Activated T-cell treated with anti-CD3 and anti-CD28 coated beads, Interleukin-2, amount 50 U/mL, for 48 hours (primary cell): ENCODE measurements around the gene SNRNP35.
"Not testable (repeated sequence)": the region's sequence is repeated elsewhere in the genome, so short reads cannot be mapped to it uniquely, and the experiment has no call there.

Experiments used
- DNase-seq, 2 experiments: peaks; one replicate each; pipeline ENCODE4 v3.0.0-alpha.2; 2020

The SNRNP35 gene

DNA sequence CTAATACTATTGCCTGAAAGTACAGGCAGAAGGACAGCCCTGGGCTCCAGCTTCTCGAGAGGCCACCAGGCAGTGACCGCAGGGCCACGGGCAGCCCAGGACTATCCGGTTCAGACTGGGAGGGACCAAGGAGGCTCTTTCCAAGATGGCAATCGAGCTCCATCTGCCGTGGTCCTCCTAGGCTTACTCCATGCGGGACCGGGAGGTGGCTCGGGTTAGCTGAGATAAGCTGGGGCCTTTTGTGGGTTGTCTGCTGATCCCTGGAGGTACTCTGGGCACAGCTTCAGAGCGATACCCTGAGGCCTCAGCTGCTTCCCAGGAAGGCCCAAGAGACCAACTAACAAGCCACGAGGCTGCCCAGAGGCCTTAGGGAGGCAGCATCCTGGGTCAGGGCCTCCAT is 33.1 kb downstream of the SNRNP35 start:
- no peak for DNase-seq

GRCh38 chr12:123491481-123491880 is 33.5 kb downstream of the SNRNP35 start:
- DNase-seq: no peak

DNA sequence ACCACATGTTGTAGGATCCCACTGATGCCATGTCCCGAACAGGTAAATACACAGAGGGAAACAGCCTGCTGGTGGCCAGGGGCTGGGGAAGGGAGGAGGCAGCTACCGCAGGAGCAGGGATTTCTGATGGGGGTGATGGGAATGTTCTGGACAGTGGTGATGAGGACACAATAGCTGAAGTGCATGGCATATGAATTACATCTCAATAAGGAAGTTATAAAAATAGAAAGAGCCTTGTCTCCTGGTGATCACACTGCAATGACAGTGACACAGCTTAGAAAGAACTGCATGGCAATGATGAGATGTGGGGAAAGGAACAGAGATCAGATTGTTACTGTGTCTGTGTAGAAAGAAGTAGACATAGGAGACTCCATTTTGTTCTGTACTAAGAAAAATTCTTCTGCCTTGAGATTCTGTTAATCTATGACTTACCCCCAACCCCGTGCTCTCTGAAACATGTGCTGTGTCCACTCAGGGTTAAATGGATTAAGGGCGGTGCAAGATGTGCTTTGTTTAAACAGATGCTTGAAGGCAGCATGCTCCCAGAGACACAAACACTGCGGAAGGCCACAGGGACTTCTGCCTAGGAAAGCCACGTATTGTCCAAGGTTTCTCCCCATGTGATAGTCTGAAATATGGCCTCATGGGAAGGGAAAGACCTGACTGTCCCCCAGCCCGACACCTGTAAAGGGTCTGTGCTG is 34.5 kb downstream of the SNRNP35 start:
- not testable (repeated sequence) for DNase-seq

GRCh38 chr12:123494124-123494851 is 36.3 kb downstream of the SNRNP35 start:
- no peak for DNase-seq

- no peak for DNase-seq
Measured at GRCh38 chr12:123497065-123497464, 39.1 kb downstream of the SNRNP35 start.

- DNase-seq: no peak
Measured at GRCh38 chr12:123498126-123498825, 40.3 kb downstream of the SNRNP35 start.

DNA sequence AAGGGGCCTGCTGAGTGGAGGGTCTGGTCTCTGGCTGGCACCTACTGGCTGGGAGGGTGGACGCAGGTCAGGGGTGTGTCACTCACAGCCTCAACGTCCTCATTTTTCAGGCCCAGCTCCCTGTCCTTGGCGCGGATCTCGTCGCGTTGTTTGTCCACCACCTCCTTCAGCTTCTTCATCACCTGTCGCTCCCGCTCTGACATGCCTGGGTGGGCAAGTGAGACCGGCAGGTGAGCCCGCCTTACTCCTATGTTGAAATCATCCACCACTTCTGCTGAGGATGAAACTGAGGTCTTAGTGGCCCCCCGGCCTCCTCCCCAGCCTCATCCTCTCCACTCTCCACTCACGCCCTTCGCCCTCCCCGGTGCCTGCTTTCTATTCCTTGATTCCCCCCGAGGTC is 41.4 kb downstream of the SNRNP35 start:
- no peak for DNase-seq

- no peak for DNase-seq
Measured at GRCh38 chr12:123502163-123502704, 44.3 kb downstream of the SNRNP35 start.

DNA sequence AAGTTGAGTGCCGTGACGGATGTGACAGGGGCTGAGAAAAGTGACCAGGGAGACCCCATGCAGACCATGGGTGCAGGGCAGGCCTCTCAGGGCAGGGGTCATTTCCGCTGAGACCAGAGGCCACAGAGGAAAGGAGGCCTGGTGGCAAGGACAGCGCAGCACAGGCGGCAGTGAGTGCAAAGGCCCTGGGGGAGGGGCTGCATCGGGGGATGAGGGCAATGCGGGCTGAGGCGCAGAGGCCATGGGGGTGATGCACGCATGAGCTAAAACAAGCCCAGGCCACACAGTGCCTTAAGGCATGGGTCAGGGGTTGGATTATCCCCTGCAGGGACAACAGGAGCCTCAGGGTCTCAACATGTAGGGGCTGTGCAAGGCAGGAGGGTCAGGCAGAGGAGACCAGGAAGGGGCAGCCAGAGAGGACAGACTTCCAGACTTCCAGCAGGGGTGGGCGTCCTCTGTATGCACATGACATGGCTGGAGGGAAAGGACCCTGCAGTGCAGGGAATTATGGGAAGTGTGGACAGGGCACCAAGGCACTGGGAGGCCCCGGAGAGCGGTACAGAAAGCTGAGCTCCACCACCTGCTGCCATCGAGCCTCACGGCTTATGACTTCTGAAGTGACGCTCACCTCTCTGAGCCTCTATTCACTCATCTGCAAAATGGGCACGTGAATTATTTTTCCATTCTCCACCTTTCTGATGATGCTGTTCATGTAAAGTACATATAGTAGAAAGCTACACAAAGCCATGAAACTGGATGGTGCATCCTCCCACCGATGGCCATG is 48.3 kb downstream of the SNRNP35 start:
- DNase-seq: no peak

DNA sequence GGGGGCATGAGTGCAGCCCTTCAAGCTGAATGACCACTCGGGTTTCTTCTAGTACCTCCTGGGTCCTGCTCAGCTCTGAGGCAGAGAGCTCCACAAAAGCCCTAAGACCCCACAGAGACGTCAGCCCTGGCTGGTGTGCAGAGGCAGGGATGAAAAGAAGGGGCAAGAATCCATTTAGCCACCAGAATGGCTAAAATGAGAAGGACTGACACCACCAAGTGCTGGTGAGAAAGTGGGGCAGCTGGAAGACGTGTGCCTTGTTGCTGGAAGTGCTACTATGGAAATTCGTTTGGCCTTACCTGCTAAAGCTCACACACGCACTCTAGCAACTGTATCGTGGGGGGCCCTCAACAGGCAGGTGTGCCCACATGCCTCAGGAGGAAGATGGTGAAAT is 48.9 kb downstream of the SNRNP35 start:
- DNase-seq: no peak

- no peak for DNase-seq
Measured at GRCh38 chr12:123512838-123513665, 55.1 kb downstream of the SNRNP35 start.

DNA sequence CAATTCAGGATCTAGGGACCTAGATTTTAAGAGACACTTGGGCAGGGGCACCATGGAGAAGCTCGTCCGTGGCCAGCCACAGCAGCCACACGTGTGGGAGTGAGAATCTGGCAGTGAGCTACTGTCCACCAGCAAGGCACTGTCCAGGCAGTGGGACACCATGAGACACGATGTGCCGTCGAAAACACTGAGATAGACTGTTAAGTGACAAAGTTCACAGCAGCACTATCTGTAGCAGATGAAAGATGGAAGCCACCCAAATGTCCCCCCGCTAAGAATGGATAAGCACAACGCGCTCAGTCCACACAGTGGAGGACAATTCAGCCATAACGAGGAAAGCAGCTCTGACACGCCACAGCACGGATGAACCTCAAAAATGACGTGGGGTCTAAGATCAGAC is 55.9 kb downstream of the SNRNP35 start:
- DNase-seq: no peak

GRCh38 chr12:123514582-123515221 is 56.8 kb downstream of the SNRNP35 start:
- DNase-seq: not testable (repeated sequence)

DNA sequence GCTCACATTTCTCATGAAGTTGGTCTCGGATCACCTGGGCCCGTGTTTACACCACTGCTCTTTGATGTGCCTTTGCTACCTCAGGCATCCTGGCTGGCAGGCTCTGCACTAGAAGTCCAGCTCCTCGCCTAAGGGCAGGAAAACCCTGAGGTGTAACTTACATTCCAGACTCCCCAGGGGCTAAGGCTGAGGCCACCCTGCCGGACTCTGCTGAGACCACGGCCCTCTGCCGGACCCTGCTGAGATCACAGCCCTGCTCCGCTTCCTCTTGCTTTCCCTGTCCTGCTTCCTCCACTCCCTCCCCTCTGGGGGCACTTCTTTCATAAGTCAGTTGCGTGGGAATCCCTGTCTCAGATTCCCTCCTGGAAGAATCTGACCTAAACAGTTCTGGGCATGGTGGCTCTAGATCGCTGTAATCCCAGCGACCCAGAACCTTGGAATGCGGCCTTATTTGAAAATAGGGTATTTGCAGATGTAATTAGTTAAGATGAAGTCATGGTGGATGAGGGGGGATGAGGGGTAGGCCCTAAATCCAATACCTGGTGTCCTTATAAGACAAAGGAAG is 58.4 kb downstream of the SNRNP35 start:
- DNase-seq: no peak
